GM18511 (cell line): Measurements from ENCODE around the gene FOXC2.

Source experiments
- ATAC-seq: cut with Tn5 transposase; IDR thresholded peaks from one replicate; pipeline ENCODE4 v1.9.1; 2021; ENCODE audit warnings: mild to moderate bottlenecking, moderate library complexity; ENCODE audit not compliant: unreplicated experiment

FOXC2 gene

DNA sequence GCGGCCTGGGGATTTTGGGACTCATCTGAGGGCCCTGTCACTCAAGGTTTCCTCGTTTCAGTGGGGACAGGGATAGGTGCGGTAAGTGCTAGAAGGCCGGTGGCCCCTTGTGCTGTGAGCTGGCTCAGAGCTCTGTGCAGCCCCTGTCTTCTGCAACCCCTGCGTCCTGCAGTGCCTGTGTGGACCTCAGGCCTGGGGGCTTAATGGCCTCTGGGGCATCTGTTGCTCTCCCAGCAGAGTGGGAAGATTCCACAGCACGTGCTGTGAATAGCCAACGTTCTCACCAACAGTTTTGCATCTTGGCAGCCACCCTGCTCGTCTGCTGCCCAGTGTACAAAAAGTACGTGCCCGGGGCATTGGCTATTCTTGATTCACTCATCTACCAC, 4.9 kb downstream of the FOXC2 start:
- no peak for ATAC-seq

DNA sequence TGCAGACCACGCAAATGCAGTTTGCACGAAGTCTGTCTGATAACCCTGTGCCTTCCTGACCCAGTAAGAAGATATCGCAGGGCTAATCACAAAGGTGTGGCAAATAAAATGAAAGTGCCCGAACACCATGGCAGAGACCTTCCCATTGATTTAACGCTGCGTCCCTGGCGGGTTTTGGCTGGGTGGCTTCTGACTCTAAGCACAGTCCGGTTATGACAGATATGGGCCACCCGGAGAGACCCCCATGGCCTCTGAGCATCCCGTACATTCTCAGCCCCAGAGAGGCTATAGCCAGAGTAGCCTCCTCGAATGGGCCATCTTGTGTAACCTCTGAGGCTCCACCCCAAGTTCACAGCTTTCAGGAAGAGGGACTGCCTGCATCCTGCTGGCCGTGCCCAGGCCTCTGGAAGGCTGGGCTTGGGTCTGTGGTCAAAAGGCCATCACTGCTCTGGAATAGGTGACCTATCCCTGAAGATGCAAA, 5.5 kb downstream of the FOXC2 start:
- no peak for ATAC-seq

DNA sequence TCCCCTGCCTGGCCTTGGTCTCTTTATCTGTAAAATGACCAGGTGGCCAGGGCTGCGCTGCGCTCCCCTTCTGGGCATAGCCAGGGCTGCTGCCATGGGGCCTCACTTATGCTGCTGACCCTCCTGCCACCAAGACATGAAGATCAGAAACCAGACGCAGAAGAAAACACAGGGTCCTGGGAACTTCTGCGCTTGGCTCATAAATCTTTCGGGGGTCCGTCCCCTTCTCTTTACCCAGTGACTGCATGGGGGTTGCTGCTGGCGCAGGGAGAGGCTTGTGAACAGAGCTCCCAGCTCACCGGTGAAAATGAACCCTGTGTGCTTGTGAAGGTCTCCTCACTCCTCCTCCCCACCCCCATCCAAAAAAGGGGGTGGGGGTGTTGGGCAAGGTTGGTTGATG, 6.0 kb downstream of the FOXC2 start:
- no peak for ATAC-seq

DNA sequence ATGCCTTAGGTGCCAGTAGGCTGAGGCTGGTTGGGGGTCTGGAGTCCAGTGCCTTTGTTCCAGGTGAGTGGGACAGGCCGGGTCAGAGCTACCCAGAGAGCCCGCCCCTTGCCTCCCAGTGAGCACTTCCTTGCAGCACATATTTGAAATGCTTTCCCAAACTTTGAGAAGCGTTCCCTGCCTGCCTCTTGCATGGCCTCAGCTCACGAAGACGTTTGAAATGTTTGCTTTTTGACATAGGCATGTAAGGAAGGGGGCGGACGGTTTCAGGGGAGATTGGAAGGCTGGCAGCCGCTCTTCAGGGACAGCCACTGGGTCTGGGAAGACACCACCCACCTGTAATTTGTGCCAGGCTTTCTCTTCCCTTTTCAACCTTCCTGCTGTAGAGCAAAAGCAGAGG, 6.6 kb downstream of the FOXC2 start:
- ATAC-seq = no peak

DNA sequence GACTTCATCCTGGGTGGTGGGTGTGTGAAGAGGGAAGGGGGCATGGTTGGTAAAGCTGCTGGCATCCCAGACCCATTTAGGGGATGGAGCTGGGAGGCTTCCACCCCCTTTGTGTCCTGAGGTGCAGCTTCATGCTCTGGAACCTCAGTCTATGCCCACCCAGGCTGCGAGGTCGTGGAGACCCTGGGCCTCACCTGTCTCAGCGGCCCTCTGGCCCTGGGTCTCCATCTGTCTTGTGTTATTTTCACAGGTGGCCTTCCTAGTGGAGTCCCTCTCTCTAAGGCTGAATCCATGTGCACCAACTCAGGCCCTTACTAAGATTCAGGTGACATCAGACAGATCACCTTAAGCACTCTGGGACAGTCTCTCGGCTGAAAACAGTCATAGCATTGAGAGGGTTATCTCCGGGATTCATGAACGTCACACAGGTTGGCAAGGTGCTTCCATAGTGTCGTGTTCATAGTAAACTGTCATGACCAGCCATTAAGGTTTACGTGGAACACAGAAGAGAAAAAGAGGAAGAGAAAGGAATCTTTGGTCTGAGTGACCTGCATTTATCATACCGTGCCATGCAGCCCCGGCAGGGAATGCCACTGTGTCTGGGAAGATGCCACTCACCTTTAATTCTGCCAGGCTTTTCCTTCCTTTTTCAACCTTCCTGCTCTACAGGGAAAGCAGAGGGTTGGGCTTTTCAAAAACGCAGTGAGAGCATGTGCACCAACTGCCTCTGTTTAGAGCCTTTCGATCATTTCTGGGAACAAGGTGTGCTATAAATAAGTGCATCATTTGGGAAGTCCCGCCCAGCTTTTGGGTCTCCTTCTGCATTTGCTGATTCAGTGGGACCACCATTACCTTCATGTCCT, 7.2 kb downstream of the FOXC2 start:
- ATAC-seq = no peak

DNA sequence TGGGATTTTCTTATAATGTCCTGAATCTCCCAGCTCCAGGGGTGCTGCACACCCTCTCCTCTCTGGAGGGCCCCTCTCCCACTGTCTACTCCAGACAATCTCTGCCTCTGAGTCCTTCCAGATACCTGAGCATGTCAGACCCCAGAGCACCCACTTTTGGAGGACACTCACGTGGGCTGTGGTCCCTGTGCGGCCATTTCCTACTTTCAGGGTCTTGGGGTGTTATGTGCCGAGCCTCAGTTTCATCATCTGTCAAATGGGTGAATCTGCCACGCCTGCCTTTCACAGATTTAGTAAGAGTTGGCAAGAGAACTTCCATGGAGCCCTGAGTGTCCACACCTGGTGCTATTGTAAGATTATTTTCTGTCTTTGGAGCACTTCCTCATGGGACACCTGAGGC, 8.0 kb downstream of the FOXC2 start:
- no peak for ATAC-seq

DNA sequence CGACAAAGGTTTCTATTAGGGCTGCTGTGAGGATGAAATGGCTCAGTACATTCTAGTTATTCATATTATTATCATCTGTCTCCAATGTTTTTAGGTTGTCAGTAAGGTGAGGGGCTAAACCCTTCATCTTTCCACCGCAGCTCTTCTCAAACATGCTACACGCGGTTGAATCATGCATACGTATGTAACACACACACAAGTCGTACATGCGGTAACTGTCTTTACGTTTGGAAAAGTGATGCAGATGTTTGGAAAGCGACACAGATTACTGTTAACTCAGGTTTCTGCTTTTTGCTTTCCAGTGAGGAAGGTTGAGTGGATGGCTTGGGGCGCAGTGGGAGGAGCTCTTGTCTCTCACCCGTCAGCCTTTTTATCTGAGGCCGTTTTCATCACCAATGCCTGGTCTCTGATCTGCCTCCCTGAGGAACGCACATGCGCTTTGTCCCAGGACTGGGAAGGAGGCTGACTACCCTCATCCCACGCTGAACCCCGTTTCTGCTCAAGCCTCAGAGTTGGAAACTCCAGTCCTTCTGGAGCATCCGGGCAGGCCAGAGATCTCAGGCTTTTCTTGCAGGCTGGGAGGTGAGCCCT, 8.6 kb downstream of the FOXC2 start:
- no peak for ATAC-seq

DNA sequence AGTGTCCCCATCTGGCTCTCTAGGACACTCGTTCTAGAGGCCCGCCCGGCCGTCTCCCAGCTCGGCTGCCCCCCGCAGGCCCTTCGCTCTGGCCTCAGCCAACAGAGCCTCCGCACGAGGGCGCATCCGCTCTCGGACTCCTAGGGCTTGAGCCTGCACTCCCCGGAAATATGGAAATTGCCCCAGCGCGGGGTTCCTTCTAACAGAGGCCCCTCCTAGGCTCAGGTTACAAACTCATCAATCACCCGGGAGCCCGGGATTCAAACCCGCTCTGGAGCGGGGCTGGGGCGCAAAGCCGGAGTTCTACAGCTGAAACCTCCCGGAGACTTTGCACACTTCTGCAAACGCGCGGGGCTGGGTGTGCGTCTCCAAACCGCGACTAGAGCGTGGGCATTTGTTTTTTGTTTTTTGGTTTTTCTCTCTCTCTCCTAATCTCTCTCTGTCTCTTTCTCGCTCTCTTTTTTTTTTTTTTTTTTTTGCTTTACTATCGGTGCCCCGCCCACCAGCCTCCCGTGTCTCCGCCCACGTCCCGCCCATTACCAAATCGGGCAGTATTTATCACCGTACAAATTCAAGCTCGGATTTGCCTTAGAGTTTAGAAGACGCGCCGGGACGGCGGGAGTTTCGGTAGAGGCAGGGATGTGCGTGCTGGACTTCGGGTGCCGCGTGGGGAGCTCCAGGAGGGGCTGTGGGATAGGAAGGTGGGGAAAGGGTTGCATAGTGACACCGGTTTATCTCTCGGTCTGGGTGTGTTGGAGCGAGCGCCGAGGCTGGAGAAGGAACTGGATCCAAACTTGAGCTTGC, 9.3 kb downstream of the FOXC2 start:
- ATAC-seq = no peak

DNA sequence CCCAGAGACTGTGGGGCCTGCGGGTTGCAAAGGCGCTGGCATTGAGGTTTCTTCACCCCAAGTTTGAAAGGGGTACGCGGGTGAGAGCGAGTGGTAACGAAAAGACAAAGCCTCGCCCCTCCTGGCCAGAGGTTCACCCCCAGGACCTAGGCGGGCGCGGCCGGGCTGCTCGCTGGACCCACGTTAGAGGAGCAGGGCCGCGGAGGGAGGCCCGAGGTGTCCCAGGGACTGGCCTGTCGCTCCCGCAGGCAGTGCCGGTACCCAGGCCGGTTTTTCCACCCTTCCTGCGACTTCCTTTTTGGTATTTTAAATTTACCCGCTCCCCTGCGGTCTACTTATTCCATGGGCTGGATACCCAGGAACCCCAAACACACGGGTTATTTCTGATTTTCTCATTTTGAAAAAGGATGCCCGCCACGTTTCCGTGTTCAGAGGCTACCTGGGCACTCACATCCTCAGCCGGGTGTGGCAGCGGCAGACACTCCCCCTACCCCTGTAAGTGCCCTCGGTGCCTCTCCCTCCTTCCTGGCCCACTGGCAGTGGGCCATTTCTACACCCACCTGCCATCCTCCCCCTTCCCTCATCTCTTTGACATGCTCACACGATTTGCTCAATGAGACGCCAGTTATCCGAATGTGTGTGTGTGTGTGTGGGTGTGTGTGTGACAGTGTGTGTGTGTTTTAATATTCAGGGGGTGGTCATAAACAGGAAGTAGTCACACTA, 10.1 kb downstream of the FOXC2 start:
- ATAC-seq = no peak

DNA sequence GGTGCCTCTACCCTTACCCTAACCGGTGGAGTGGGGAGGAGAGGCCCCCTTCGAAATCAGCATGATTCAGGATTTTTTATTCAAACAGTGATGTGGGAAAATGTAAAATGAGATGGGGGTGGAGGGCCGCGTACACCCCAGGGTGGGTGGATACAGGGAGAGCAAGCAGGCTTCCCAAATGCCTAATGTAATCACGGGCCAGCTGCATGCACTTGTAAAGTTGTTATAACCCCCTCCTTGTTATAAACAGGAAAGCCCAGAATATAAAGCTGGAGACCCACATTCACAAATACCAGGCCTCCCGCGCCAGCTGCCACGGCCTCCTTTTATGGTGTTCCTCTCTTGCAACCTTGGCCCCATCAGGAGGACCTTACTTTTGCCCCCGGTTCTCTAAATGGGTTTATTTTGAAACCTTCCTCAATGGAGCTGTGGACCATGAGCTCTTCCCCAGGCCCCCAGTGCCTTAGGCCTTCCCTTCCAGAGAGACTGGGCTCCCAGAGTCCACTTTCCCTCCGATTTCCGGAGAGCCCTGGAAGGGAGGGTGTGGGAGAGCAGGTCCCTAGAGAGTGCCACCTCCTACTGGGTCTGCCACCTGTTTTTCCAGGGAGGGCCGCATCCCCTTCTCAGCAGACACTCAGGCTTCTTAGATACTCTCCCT, 10.8 kb downstream of the FOXC2 start:
- no peak for ATAC-seq

DNA sequence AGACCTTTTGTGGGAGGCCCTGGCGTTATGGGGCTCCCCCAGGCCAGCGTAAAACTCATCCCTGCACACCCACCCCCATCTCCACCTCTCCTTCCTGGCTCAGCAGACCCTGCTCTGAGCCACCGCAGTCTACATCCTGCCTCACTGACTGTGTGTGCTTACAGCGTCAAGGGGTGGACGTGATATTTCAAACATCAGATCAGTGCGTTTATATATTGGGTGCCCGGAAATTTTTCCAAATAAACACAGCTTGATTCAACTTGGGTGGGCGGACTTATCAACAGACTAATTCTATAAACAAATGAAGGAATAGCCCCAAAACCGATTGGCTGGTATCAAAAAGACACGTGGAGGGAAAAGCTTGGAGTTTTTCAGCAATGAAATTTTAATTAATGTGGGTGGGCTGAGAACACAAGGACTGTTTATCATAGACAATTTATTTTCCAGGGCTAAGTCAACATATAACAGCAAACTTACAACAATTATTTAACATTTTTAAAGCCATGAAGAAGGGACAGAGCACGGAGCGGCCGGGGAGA, 11.5 kb downstream of the FOXC2 start, which contains the start of gene FOXL1:
TSS of gene FOXL1 (plus strand) at position 489 of the 539 bp plus-strand sequence. CDS start 175 bp downstream, outside the sequence.
- no peak for ATAC-seq

DNA sequence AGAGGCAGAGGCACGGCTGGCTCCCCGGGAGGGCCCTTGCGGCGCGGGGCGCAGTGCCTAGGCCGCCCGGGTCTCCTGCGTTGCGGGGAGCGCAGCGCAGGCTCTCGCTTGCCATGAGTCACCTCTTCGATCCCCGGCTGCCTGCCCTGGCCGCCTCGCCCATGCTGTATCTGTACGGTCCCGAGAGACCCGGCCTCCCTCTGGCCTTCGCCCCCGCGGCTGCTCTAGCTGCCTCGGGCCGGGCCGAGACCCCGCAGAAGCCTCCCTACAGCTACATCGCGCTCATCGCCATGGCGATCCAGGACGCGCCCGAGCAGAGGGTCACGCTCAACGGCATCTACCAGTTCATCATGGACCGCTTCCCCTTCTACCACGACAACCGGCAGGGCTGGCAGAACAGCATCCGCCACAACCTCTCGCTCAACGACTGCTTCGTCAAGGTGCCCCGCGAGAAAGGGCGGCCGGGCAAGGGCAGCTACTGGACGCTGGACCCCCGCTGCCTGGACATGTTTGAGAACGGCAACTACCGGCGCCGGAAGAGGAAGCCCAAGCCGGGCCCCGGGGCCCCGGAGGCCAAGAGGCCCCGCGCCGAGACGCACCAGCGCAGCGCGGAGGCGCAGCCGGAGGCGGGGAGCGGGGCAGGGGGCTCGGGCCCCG, 12.1 kb downstream of the FOXC2 start:
- no peak for ATAC-seq

DNA sequence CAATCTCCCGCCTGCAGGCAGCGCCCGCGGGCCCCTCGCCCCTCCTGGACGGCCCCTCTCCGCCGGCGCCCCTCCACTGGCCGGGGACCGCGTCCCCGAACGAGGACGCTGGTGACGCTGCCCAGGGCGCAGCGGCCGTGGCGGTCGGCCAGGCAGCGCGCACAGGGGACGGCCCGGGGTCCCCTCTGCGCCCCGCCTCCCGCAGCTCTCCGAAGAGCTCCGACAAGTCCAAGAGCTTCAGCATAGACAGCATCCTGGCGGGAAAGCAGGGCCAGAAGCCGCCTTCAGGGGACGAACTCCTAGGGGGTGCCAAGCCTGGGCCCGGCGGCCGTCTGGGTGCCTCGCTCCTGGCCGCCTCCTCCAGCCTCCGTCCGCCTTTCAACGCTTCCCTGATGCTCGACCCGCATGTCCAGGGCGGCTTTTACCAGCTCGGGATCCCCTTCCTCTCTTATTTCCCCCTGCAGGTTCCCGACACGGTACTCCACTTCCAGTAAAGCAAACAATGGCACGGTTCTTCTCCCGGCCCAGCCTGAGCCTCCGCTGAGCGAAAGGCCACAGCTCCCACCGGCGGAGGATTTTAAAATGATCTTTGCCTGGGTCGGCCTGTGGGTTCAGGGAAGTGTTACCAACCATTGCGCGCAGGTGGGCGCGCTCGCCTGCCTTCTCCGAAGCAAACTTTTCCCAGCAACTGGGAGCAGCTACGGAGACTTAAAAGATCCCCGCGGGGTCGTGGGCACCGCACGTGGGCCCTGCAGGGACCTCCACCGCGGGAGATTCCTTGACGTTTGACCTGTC, 12.8 kb downstream of the FOXC2 start:
- ATAC-seq = no peak

DNA sequence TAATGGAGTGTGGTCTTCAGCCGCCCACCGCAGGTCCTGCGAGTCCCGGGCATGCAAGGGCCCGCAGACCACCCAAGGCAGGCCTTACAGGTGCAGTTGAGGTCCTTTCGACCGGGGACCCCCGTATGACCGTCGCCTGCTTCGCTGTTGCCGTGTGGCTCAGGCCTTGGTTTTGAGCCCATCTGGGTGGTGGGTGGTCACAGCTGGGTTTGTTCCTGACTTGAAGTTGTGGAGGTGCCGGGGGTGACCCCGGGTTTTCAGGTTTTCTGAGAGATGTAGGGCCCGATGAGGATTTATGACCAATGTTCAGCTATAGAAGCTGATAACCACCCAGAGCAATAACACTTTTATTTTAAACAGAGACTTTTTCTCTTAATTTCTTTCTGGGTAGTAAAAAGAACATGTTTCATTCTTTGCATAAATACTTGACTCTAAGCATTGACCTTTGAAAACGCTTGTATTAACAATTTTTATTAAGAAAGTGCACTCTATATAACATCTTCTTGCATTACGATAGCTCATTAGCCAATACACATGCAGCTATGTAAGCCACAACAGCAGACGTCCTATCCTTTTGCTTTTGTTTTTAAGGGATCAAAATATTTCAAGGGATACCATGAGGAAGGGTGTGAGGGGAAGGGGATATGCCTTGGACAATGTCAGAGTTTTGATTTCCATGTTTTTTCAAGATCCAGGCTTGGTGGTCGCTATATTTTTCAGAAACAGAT, 13.6 kb downstream of the FOXC2 start:
- no peak for ATAC-seq

DNA sequence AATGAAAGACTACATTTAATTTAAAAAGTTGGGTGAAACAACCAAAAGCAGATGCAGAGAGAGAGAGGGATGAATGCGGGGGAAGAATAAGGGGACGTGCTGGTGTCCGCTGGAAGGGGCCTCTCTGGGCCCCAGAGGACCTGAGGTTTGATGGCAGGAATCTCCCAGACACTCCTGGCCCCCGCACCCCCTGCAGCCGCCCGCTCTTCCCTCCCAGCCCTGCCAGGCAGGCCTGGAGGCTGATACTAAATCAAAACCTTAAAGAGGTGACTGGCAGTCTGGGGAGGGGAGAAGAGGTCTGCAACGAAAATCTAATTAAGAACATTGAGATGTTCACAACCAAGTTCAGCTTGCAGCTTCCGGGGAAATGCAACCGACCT, 14.2 kb downstream of the FOXC2 start:
- no peak for ATAC-seq

DNA sequence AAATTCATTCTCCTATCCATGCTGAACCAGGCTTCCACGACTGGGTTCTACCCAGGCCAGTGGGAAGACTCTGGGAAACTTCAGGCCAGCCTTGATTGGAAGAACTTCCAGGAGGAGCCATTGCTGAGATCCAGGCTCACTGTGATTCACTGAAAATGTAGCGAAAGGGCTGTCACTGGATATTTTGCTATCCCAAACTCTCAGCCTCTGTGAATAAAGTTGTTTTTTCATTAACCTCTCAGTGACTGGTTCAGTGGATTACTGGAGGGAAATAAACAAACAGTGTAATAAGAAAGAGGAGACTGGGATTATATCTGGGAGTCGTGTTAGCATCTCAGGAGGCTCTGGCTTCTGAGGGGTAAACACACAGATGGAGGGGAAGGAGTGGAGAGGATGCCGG, 14.8 kb downstream of the FOXC2 start:
- no peak for ATAC-seq

DNA sequence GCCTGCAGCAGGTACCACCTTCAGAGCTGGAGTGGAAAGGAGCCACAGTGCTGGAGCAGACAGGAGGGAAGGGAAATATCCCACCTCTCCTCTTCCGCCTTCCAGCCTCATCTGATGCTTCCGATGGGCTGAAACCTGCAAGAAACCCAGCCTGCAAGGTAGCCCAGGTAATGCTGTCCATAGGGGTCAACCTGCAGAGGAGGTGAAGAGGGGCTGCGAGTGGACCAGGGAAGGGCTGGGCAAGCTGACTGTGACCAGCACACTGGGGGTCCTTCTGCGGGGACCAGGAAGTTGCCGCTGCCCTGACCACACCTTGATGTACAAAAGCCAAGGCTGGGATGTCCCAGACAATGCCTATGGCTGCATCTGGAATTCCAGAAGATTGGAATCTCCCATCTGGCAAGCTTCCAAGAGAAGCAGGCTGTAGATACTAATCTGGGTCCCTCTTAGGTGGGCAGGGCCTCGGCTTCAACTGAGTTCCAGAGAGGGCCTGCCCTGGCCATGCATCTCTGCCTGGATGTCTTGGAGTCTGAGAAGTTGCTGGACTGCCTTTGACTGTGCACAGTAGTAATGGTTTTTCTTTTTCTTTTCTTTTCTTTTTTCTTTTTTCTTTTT, 17.5 kb downstream of the FOXC2 start:
- ATAC-seq = no peak
